ENCODE measurements around the gene FAM229A. TPM values are rescaled to one million over a fixed set of nuclear protein-coding genes. Genes with fewer than 3 reads are reported as not detected.

FAM229A gene
- total and polyA plus RNA-seq, 2 of the 8 experiments (the other 6 are each of a cell fraction or from before 2014, with no cell fraction given) = 4.1 to 4.2 TPM

- Histone ChIP-seq H3K27me3 (replicated peaks in 1 of 4; ENCODE audit: control insufficient read depth in 3 of 4, extremely low read depth in 1 of 4, insufficient read depth in 3 of 4, low read length in 3 of 4) (peaks cover 2 to 20% (median 14%) of the 10 kb centered on the region in 4 experiments), H3K14ac (ENCODE audit: insufficient read length) (no peak overlapping the region), H3K23me2 (ENCODE audit: low read depth, low read length) (peaks cover 6% of the 10 kb centered on the region; the same call in 1 of the 2 replicates), H3K79me1 (ENCODE audit: low read depth, low read length) (no peaks in the 10 kb centered on the region), H2AFZ (ENCODE audit: low read length) (no peak overlapping the region), H3K4me1 (replicated peaks in 1 of 4; ENCODE audit: control insufficient read depth in 3 of 4, insufficient read depth in 4 of 4, low read length in 3 of 4) (peaks cover 0 to 9% (median 3%) of the 10 kb centered on the region in 4 experiments; a peak in 5 of 7 replicates), H3K4ac (replicated peaks; ENCODE audit: insufficient read length, low read depth, low read length) (no peak overlapping the region), H3K23ac (ENCODE audit: insufficient read length) (no peak overlapping the region), H2BK5ac (ENCODE audit: low read depth, low read length) (no peak overlapping the region), H2AK5ac (ENCODE audit: low read depth, low read length) (no peak overlapping the region), H3K4me2 (ENCODE audit: insufficient read depth in 1 of 2, low read depth in 2 of 2, low read length in 2 of 2) (peak overlapping the region in 1 of 2 experiments; percentile 73; a peak in 1 of 4 replicates), H4K5ac (ENCODE audit: insufficient read length, low read depth, low read length) (no peak overlapping the region), H3K36me3 (ENCODE audit: control insufficient read depth in 2 of 4, insufficient read depth in 4 of 4, low read length in 3 of 4) (no peaks in the 10 kb centered on the region), H2BK12ac (ENCODE audit: low read depth, low read length) (no peak overlapping the region), H3K9me3 (ENCODE audit: insufficient read depth in 2 of 2, low read depth in 1 of 2, low read length in 1 of 2) (peaks cover 6 to 12% of the 10 kb centered on the region in 2 experiments), H3K18ac (ENCODE audit: extremely low read depth, low read length) (no peak overlapping the region; the same call in 1 of the 2 replicates), H3K9ac (replicated peaks in 1 of 4; ENCODE audit: extremely low read depth in 1 of 4, low read depth in 3 of 4, low read length in 3 of 4) (no peak overlapping the region), H3K4me3 (ENCODE audit: extremely low read depth in 1 of 4, insufficient read depth in 2 of 4, low read depth in 3 of 4, low read length in 4 of 4) (no peak overlapping the region), H4K91ac (replicated peaks; ENCODE audit: insufficient read length, low read length) (no peak overlapping the region), H3K56ac (replicated peaks; ENCODE audit: insufficient read length, low read depth, low read length) (no peak overlapping the region), H2BK15ac (ENCODE audit: low read length) (0 out of 2 replicates have a peak overlapping the region, but pooled peaks have one; percentile 40), H3K27ac (ENCODE audit: low read depth, low read length) (no peak overlapping the region), H2BK120ac (replicated peaks; ENCODE audit: low read depth, low read length) (no peak overlapping the region), H4K20me1 (replicated peaks in 1 of 2; ENCODE audit: control insufficient read depth in 1 of 2, insufficient read depth in 2 of 2, low read length in 2 of 2) (peaks cover 0 to 2% of the 10 kb centered on the region in 2 experiments), H3K79me2 (ENCODE audit: control insufficient read depth in 1 of 2, insufficient read depth in 2 of 2, low read length in 2 of 2) (no peaks in the 10 kb centered on the region), H2BK20ac (ENCODE audit: low read length) (no peak overlapping the region), H4K8ac (ENCODE audit: extremely low read depth, insufficient read depth, low read length) (no peak overlapping the region)
- TF ChIP-seq, protein P1, sequence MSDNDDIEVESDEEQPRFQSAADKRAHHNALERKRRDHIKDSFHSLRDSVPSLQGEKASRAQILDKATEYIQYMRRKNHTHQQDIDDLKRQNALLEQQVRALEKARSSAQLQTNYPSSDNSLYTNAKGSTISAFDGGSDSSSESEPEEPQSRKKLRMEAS (IDR thresholded peaks at IDR 0.05) = no peak
- no peak for TF ChIP-seq YY1 (IDR thresholded peaks at IDR 0.05; ENCODE audit: low read depth, low read length)
- no peak for TF ChIP-seq POU5F1 (IDR thresholded peaks at IDR 0.05; ENCODE audit: low read depth, low read length)
- no peak for TF ChIP-seq SIN3A (conservative IDR thresholded peaks at IDR 0.05 in 1 of 2, IDR thresholded peaks at IDR 0.05 in 1 of 2; ENCODE audit: low read depth in 1 of 2, low read length in 2 of 2)
- no peak for TF ChIP-seq TEAD4 (IDR thresholded peaks at IDR 0.05; ENCODE audit: low read depth, low read length)
- no peak for TF ChIP-seq TBP (IDR thresholded peaks at IDR 0.05; ENCODE audit: low read depth, low read length)
- no peak for TF ChIP-seq SRF (IDR thresholded peaks at IDR 0.05; ENCODE audit: low read depth, low read length)
- no peak for TF ChIP-seq PHF8 (conservative IDR thresholded peaks at IDR 0.05; ENCODE audit: low read depth, low read length)
- no peak for TF ChIP-seq JUN (IDR thresholded peaks at IDR 0.05; ENCODE audit: low read depth, low read length)
- no peak for TF ChIP-seq KDM1A (IDR thresholded peaks at IDR 0.05; ENCODE audit: borderline replicate concordance, low read length)
- TF ChIP-seq GABPA (IDR thresholded peaks at IDR 0.05; ENCODE audit: borderline replicate concordance, insufficient read depth, low read length) = no peak
- TF ChIP-seq CBX8 (IDR thresholded peaks at IDR 0.05; ENCODE audit: borderline replicate concordance, low read depth, low read length) = no peak
- FAIRE-seq = no peak
- WGBS, 2 experiments (ENCODE audit: extremely low coverage in 1 of 2, insufficient coverage in 1 of 2, insufficient read length in 1 of 2, insufficient replicate concordance in 2 of 2, low coverage in 1 of 2, low lambda C conversion rate in 2 of 2, missing lambda C conversion rate in 1 of 2) = 79% methylated on average over 2 of the region's 2 CpGs; no CpG with 5 or more reads in 1 of the 2 experiments
- POLR2A ChIA-PET (ENCODE audit: partially characterized antibody) = interaction anchor here (1.0 to 17.1 kb wide), 15 partner anchors 8 to 152 kb away, joined by 3 to 321 read pairs (median 5); partner anchors contain the start of genes BSDC1, CCDC28B, FAM229A and IQCC
- DNase-seq (ENCODE audit: low read depth in 1 of 2, low spot score in 2 of 2) = no peak
- CTCF ChIA-PET (ENCODE audit: partially characterized antibody) = interaction anchor here (0.6 to 1.7 kb wide), 4 partner anchors 19 to 267 kb away, joined by 3 to 4 read pairs (median 3); no protein-coding TSS in a partner anchor
Measured at GRCh38 chr1:32352831-32353383, 9.4 kb downstream of the FAM229A start.
